T-helper 17 cell (primary cell): Measurements from ENCODE around the gene MAP3K13. TPM values are rescaled to one million over a fixed set of nuclear protein-coding genes. Genes with fewer than 3 reads are reported as not detected.

Source experiments
- ATAC-seq: fragments of 150-1000 bp; cut with Tn5 transposase; 2 replicates; pipeline ENCODE4 v1.10.0; 2021; ENCODE audit warnings: mild to moderate bottlenecking, moderate library complexity
- DNase-seq, 3 donors: peaks; one replicate each; pipeline versions ENCODE4 v3.0.0 to v3.0.0-alpha.2; 2020 to 2021
- H3K9me3 ChIP-seq: one replicate; pipeline ENCODE4 v1.7.0; 2013; ENCODE audit warnings: low read length, mild to moderate bottlenecking; ENCODE audit not compliant: control insufficient read depth, poor library complexity, severe bottlenecking
- H3K27ac Mint-ChIP-seq: one replicate; pipeline ENCODE4 v1.8.0; 2022; ENCODE audit warnings: mild to moderate bottlenecking, moderate library complexity, mixed read lengths
- H3K27me3 Mint-ChIP-seq: one replicate; pipeline ENCODE4 v1.8.0; 2022; ENCODE audit warnings: mixed read lengths
- H3K36me3 Mint-ChIP-seq: one replicate; pipeline ENCODE4 v1.8.0; 2022; ENCODE audit warnings: low read depth, mixed read lengths
- H3K4me1 Mint-ChIP-seq: one replicate; pipeline ENCODE4 v1.8.0; 2022; ENCODE audit warnings: mild to moderate bottlenecking, mixed read lengths
- H3K4me3 Mint-ChIP-seq: one replicate; pipeline ENCODE4 v1.8.0; 2022; ENCODE audit warnings: mild to moderate bottlenecking, moderate library complexity, mixed read lengths
- total RNA-seq, 4 donors: library from RNA in 2 of 4; stranded (reverse) in 2 of 4; gene quantifications; one replicate each; pipeline ENCODE4 v1.2.3 and lab custom pipeline; 2022 to 2026

Gene MAP3K13
- total RNA-seq, result 1 to 10 TPM; 6.8 to 8.1 TPM
- 6.9 to 12.3 reads per million in 2 donors for total RNA-seq (lab: John Stamatoyannopoulos, UW)

GRCh38 chr3:185362850-185363661 lies at the start of gene MAP3K13:
Gene MAP3K13, plus strand, starts transcription at chr3:185363136. Its CDS starts 65,446 bp downstream, at chr3:185428582.
- peak within 1 kb of the TSS; percentile 68 for H3K27ac Mint-ChIP-seq
- H3K9me3 ChIP-seq, result no peaks in the 10 kb centered on the region
- peaks cover 2% of the 10 kb centered on the region for H3K36me3 Mint-ChIP-seq
- peak in 1 of 3 donors; percentile 14 for DNase-seq
- H3K4me1 Mint-ChIP-seq, result peaks cover 12% of the 10 kb centered on the region
- ATAC-seq, result peak; percentile 95
- peaks cover 58% of the 10 kb centered on the region for H3K27me3 Mint-ChIP-seq
- peak within 1 kb of the TSS; percentile 89 for H3K4me3 Mint-ChIP-seq

GRCh38 chr3:185313693-185314246 lies 49.2 kb upstream of the MAP3K13 start:
- Mint-ChIP-seq H3K4me1 (no peaks in the 10 kb centered on the region), H3K27ac (no peak overlapping the region)
- no peak for DNase-seq

GRCh38 chr3:185316740-185317412 lies 46.1 kb upstream of the MAP3K13 start:
- Mint-ChIP-seq H3K4me3 (no peak overlapping the region), H3K4me1 (no peaks in the 10 kb centered on the region), H3K36me3 (no peaks in the 10 kb centered on the region), H3K27me3 (no peaks in the 10 kb centered on the region), H3K27ac (no peak overlapping the region)
- ATAC-seq (no peak), DNase-seq (no peak)
- no peaks in the 10 kb centered on the region for H3K9me3 ChIP-seq

More at GRCh38 chr3:185313693-185314246, 49.2 kb upstream of the MAP3K13 start:
- no peak for ATAC-seq
- Mint-ChIP-seq H3K27me3 (no peaks in the 10 kb centered on the region), H3K36me3 (peaks cover 2% of the 10 kb centered on the region), H3K4me3 (no peak overlapping the region)
- H3K9me3 ChIP-seq, result no peaks in the 10 kb centered on the region

- no peaks in the 10 kb centered on the region for H3K9me3 ChIP-seq
- H3K4me3 Mint-ChIP-seq, result no peak overlapping the region
- H3K4me1 Mint-ChIP-seq, result no peaks in the 10 kb centered on the region
- H3K27ac Mint-ChIP-seq, result no peak overlapping the region
- H3K27me3 Mint-ChIP-seq, result no peaks in the 10 kb centered on the region
- no peaks in the 10 kb centered on the region for H3K36me3 Mint-ChIP-seq
- ATAC-seq (no peak), DNase-seq (no peak)
These were observed 45.3 kb upstream of the MAP3K13 start for GRCh38 chr3:185317674-185318073.

GRCh38 chr3:185318141-185318540 lies 44.8 kb upstream of the MAP3K13 start:
- H3K4me3 Mint-ChIP-seq, result no peak overlapping the region
- H3K4me1 Mint-ChIP-seq, result no peaks in the 10 kb centered on the region
- H3K27ac Mint-ChIP-seq, result no peak overlapping the region
- no peaks in the 10 kb centered on the region for H3K27me3 Mint-ChIP-seq
- H3K9me3 ChIP-seq, result no peaks in the 10 kb centered on the region
- ATAC-seq (no peak), DNase-seq (no peak)
- no peaks in the 10 kb centered on the region for H3K36me3 Mint-ChIP-seq

GRCh38 chr3:185319801-185320200 lies 43.1 kb upstream of the MAP3K13 start:
- no peak for ATAC-seq
- H3K9me3 ChIP-seq, result no peaks in the 10 kb centered on the region
- no peaks in the 10 kb centered on the region for H3K36me3 Mint-ChIP-seq
- H3K27ac Mint-ChIP-seq, result no peak overlapping the region
- H3K27me3 Mint-ChIP-seq, result no peaks in the 10 kb centered on the region
- DNase-seq, result no peak
- no peak overlapping the region for H3K4me3 Mint-ChIP-seq
- H3K4me1 Mint-ChIP-seq, result no peaks in the 10 kb centered on the region

- Mint-ChIP-seq H3K27me3 (no peaks in the 10 kb centered on the region), H3K27ac (no peak overlapping the region), H3K4me1 (no peaks in the 10 kb centered on the region), H3K36me3 (no peaks in the 10 kb centered on the region), H3K4me3 (no peak overlapping the region)
- DNase-seq (no peak), ATAC-seq (no peak)
- H3K9me3 ChIP-seq, result no peaks in the 10 kb centered on the region
These were observed 42.0 kb upstream of the MAP3K13 start for GRCh38 chr3:185320949-185321348.

GRCh38 chr3:185322101-185322719 lies 40.7 kb upstream of the MAP3K13 start:
- DNase-seq (no peak), ATAC-seq (no peak)
- no peaks in the 10 kb centered on the region for H3K36me3 Mint-ChIP-seq
- no peaks in the 10 kb centered on the region for H3K27me3 Mint-ChIP-seq
- H3K9me3 ChIP-seq, result no peaks in the 10 kb centered on the region
- no peaks in the 10 kb centered on the region for H3K4me1 Mint-ChIP-seq
- H3K27ac Mint-ChIP-seq, result no peak overlapping the region
- no peak overlapping the region for H3K4me3 Mint-ChIP-seq

- Mint-ChIP-seq H3K27me3 (no peaks in the 10 kb centered on the region), H3K27ac (no peak overlapping the region), H3K4me1 (no peaks in the 10 kb centered on the region), H3K4me3 (no peak overlapping the region), H3K36me3 (no peaks in the 10 kb centered on the region)
- no peaks in the 10 kb centered on the region for H3K9me3 ChIP-seq
- no peak for DNase-seq
- ATAC-seq, result no peak
These were observed 36.8 kb upstream of the MAP3K13 start for GRCh38 chr3:185325946-185326791.

- Mint-ChIP-seq H3K4me3 (no peak overlapping the region), H3K4me1 (no peaks in the 10 kb centered on the region), H3K27me3 (no peaks in the 10 kb centered on the region), H3K36me3 (no peaks in the 10 kb centered on the region), H3K27ac (no peak overlapping the region)
- DNase-seq, result no peak
- no peaks in the 10 kb centered on the region for H3K9me3 ChIP-seq
- ATAC-seq, result no peak
These were observed 35.9 kb upstream of the MAP3K13 start for GRCh38 chr3:185327062-185327461.

GRCh38 chr3:185328324-185329004 lies 34.5 kb upstream of the MAP3K13 start:
- Mint-ChIP-seq H3K4me3 (no peak overlapping the region), H3K27me3 (no peaks in the 10 kb centered on the region), H3K36me3 (no peaks in the 10 kb centered on the region), H3K4me1 (peaks cover 2% of the 10 kb centered on the region), H3K27ac (no peak overlapping the region)
- H3K9me3 ChIP-seq, result no peaks in the 10 kb centered on the region
- ATAC-seq, result no peak
- no peak for DNase-seq

- H3K9me3 ChIP-seq, result no peaks in the 10 kb centered on the region
These were observed 32.7 kb upstream of the MAP3K13 start for GRCh38 chr3:185330238-185330637.

More at GRCh38 chr3:185330238-185330637, 32.7 kb upstream of the MAP3K13 start:
- Mint-ChIP-seq H3K4me3 (no peak overlapping the region), H3K27ac (no peak overlapping the region), H3K36me3 (no peaks in the 10 kb centered on the region), H3K4me1 (peaks cover 2% of the 10 kb centered on the region), H3K27me3 (no peaks in the 10 kb centered on the region)
- ATAC-seq (no peak), DNase-seq (no peak)
